HEK293 (cell line): ENCODE results near the gene MYL10.
A peak's percentile ranks its signal among the peaks of the same experiment; 100 is the strongest.

Experiments used
- CTCF ChIA-PET: fragments of 350-600 bp; formaldehyde crosslinking; extraction: SDS; loops from one replicate; lab custom pipeline; 2021; ENCODE audit warnings: antibody characterized with exemption; lab: Yijun Ruan, JAX
- POLR2A ChIA-PET: fragments of 300-600 bp; formaldehyde crosslinking; extraction: SDS; loops from one replicate; lab custom pipeline; 2020; ENCODE audit warnings: antibody characterized with exemption, inconsistent platforms; lab: Yijun Ruan, JAX
- H3K27ac ChIP-seq: fragments of 200-500 bp; sonication (Bioruptor generic); 2 replicates; pipeline ENCODE4 v1.5.1; 2014; ENCODE audit warnings: low read depth, low read length, control low read depth, inconsistent platforms; ENCODE audit errors: extremely low read depth
- H3K36me3 ChIP-seq, 2 experiments: fragments of 200-500 bp in 1 of 2; sonication (Bioruptor generic) in 1 of 2; 1 replicate in 1 of 2; 2 replicates in 1 of 2; pipeline ENCODE4 v1.5.1; 2014 to 2017; ENCODE audit warnings: inconsistent platforms in 2 of 2, low read length in 2 of 2; ENCODE audit not compliant: control insufficient read depth in 2 of 2, insufficient read depth in 1 of 2
- H3K4me1 ChIP-seq: fragments of 200-500 bp; sonication (Bioruptor generic); 2 replicates; pipeline ENCODE4 v1.5.1; 2014; ENCODE audit warnings: mild to moderate bottlenecking, low read length, inconsistent platforms; ENCODE audit not compliant: control insufficient read depth, insufficient read depth
- H3K4me3 ChIP-seq: 2 replicates; pipeline ENCODE4 v1.5.1; 2011; ENCODE audit warnings: low read depth, mild to moderate bottlenecking, control low read depth, low read length, moderate library complexity
- H3K9me3 ChIP-seq: fragments of 200-500 bp; sonication (Bioruptor generic); 2 replicates; pipeline ENCODE4 v1.5.1; 2014; ENCODE audit warnings: low read depth, low read length, inconsistent platforms; ENCODE audit not compliant: control insufficient read depth, insufficient read depth
- HOXA7 ChIP-seq: sonication (generic); formaldehyde crosslinking; IDR thresholded peaks from 2 replicates; pipeline ENCODE4 v1.8.1; 2022; ENCODE audit warnings: missing genetic modification reagents, borderline replicate concordance
- KLF16 ChIP-seq: fragments of 450-650 bp; formaldehyde crosslinking; IDR thresholded peaks from 2 replicates; pipeline ENCODE4 v1.5.1; 2017; ENCODE audit warnings: missing biosample characterization, missing genetic modification characterization
- SALL2 ChIP-seq: fragments of 450-650 bp; formaldehyde crosslinking; IDR thresholded peaks from 2 replicates; pipeline ENCODE4 v1.5.0; 2017; ENCODE audit warnings: missing biosample characterization, mild to moderate bottlenecking, missing genetic modification characterization, borderline replicate concordance
- ZNF169 ChIP-seq: fragments of 450-650 bp; formaldehyde crosslinking; IDR thresholded peaks from 2 replicates; pipeline ENCODE4 v1.5.1; 2016; ENCODE audit warnings: missing biosample characterization, missing genetic modification characterization
- ZNF175 ChIP-seq: fragments of 450-650 bp; formaldehyde crosslinking; IDR thresholded peaks from 2 replicates; pipeline ENCODE4 v1.5.1; 2016; ENCODE audit warnings: missing biosample characterization, missing genetic modification characterization
- ZNF335 ChIP-seq: fragments of 450-650 bp; formaldehyde crosslinking; conservative IDR thresholded peaks from 2 replicates; pipeline ENCODE4 v1.5.1; 2016; ENCODE audit warnings: missing biosample characterization, missing genetic modification characterization
- ZNF473 ChIP-seq: fragments of 450-650 bp; formaldehyde crosslinking; IDR thresholded peaks from 2 replicates; pipeline ENCODE4 v1.5.1; 2017; ENCODE audit warnings: missing biosample characterization, missing genetic modification characterization
- ZNF529 ChIP-seq: fragments of 450-650 bp; formaldehyde crosslinking; IDR thresholded peaks from 2 replicates; pipeline ENCODE4 v1.5.1; 2017; ENCODE audit warnings: missing genetic modification characterization, missing biosample characterization; ENCODE audit not compliant: insufficient replicate concordance
- ZNF623 ChIP-seq: fragments of 450-650 bp; formaldehyde crosslinking; IDR thresholded peaks from 2 replicates; pipeline ENCODE4 v1.5.1; 2016; ENCODE audit warnings: missing biosample characterization, missing genetic modification characterization
- ZNF629 ChIP-seq: fragments of 450-650 bp; formaldehyde crosslinking; IDR thresholded peaks from 2 replicates; pipeline ENCODE4 v1.5.1; 2017; ENCODE audit warnings: missing biosample characterization, missing genetic modification characterization
- ZNF658 ChIP-seq: fragments of 450-650 bp; formaldehyde crosslinking; IDR thresholded peaks from 2 replicates; pipeline ENCODE4; 2016; ENCODE audit warnings: missing biosample characterization, missing genetic modification characterization
- ZNF664 ChIP-seq: fragments of 450-650 bp; formaldehyde crosslinking; IDR thresholded peaks from 2 replicates; pipeline ENCODE4 v1.5.1; 2016; ENCODE audit warnings: missing biosample characterization, missing genetic modification characterization
- ZNF677 ChIP-seq: fragments of 450-650 bp; IDR thresholded peaks from 2 replicates; pipeline ENCODE4 v1.5.0; 2018; ENCODE audit warnings: missing biosample characterization, mild to moderate bottlenecking, missing genetic modification characterization, moderate library complexity
- ZNF830 ChIP-seq: fragments of 450-650 bp; IDR thresholded peaks from 2 replicates; pipeline ENCODE4 v1.5.0; 2018; ENCODE audit warnings: missing biosample characterization, missing genetic modification characterization, low read depth, mild to moderate bottlenecking, moderate library complexity
- TF ChIP-seq, protein P1 (sequence below): fragments of 450-650 bp; formaldehyde crosslinking; IDR thresholded peaks from 2 replicates; pipeline ENCODE4 v1.5.1; 2017; ENCODE audit warnings: missing biosample characterization, missing genetic modification characterization
- TF ChIP-seq, protein P2 (sequence below): fragments of 450-650 bp; formaldehyde crosslinking; IDR thresholded peaks from 2 replicates; pipeline ENCODE4 v1.5.1; 2017; ENCODE audit warnings: missing biosample characterization, missing genetic modification characterization

The MYL10 gene

DNA sequence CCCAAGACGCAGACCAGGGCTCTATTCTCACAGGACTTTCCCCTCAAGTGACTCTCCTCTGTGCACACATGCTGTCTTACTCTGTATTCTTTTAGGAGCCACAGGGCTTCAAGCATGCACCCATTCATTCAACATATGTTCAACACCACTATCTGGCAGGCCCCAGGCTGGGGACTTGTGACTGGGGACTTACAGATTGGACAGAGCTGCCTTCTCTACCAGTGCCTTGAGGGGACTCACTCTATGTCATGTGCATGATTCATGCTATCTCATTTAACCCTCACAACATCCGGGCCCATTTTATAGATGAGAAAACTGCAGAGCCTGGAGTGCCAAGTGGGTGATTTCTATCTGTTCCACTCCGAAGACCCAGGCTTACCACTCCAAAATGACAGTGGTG, 34.3 kb downstream of the MYL10 start:
- POLR2A ChIA-PET: no interaction called here
- Histone ChIP-seq H3K36me3 (no peaks in the 10 kb centered on the region), H3K9me3 (no peaks in the 10 kb centered on the region), H3K4me1 (no peaks in the 10 kb centered on the region), H3K27ac (no peak overlapping the region)
- TF ChIP-seq ZNF677 (no peak), ZNF664 (peak; percentile 69; the same call in 1 of the 2 replicates)
- TF ChIP-seq, all 188 proteins: peak for 1
- no peak overlapping the region for H3K4me3 ChIP-seq
- CTCF ChIA-PET: interaction anchor here (0.8 kb wide), 1 partner anchor 56 kb away, joined by 3 read pairs; no protein-coding TSS in a partner anchor

DNA sequence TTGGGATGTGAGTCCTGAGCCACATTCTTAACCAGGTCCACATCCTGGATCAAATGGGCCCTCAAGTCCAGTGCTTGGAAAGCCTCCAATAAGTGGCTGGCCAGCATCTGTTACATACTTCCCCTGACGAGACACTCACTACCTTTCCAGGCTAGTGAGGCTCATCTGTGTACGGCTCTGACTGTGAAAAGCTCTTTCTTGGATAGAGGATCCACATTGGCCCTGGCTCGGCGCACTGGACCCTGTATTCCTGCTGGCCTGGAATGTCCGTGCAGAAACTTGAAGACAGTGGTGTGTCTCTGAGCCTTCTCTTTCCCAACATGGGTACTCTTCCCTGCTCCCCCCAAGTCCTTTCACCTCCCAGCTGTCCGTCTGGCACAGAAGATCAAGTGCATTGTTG, 35.5 kb downstream of the MYL10 start:
- TF ChIP-seq ZNF658 (tag by site-specific recombination): no peak
- no peak for TF ChIP-seq ZNF473 (tag by site-specific recombination)
- no peaks in the 10 kb centered on the region for H3K4me1 ChIP-seq
- ChIA-PET CTCF (interaction anchor here (1.2 kb wide), 1 partner anchor 9 kb away, joined by 5 read pairs; no protein-coding TSS in a partner anchor), POLR2A (no interaction called here)
- no peak overlapping the region for H3K27ac ChIP-seq
- H3K9me3 ChIP-seq: no peaks in the 10 kb centered on the region
- no peaks in the 10 kb centered on the region for H3K36me3 ChIP-seq
- H3K4me3 ChIP-seq: no peak overlapping the region

DNA sequence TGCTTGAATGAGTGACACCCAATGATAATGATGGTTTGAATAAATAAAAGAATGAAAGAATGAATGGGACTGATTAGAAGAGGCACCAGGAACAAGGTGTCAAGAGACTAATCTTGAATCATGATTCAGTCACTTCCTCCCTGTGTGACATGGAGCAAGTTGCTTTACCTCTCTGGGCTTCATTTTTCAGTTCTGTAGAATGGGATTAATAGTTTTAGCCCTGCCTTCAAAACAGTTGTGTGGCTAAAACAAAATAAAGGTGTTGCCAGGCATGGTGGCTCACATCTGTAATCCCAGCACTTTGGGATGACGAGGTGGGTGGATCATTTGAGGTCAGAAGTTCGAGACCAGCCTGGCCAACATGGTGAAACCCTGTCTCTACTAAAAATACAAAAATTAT, 37.6 kb downstream of the MYL10 start:
- ChIA-PET CTCF (interaction anchor here (1.1 kb wide), 1 partner anchor 11 kb away, joined by 5 read pairs; no protein-coding TSS in a partner anchor), POLR2A (no interaction called here)
- Histone ChIP-seq H3K36me3 (no peaks in the 10 kb centered on the region), H3K4me3 (no peak overlapping the region), H3K9me3 (no peaks in the 10 kb centered on the region), H3K4me1 (no peaks in the 10 kb centered on the region), H3K27ac (no peak overlapping the region)
- TF ChIP-seq, protein P1, sequence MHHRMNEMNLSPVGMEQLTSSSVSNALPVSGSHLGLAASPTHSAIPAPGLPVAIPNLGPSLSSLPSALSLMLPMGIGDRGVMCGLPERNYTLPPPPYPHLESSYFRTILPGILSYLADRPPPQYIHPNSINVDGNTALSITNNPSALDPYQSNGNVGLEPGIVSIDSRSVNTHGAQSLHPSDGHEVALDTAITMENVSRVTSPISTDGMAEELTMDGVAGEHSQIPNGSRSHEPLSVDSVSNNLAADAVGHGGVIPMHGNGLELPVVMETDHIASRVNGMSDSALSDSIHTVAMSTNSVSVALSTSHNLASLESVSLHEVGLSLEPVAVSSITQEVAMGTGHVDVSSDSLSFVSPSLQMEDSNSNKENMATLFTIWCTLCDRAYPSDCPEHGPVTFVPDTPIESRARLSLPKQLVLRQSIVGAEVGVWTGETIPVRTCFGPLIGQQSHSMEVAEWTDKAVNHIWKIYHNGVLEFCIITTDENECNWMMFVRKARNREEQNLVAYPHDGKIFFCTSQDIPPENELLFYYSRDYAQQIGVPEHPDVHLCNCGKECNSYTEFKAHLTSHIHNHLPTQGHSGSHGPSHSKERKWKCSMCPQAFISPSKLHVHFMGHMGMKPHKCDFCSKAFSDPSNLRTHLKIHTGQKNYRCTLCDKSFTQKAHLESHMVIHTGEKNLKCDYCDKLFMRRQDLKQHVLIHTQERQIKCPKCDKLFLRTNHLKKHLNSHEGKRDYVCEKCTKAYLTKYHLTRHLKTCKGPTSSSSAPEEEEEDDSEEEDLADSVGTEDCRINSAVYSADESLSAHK: no peak

DNA sequence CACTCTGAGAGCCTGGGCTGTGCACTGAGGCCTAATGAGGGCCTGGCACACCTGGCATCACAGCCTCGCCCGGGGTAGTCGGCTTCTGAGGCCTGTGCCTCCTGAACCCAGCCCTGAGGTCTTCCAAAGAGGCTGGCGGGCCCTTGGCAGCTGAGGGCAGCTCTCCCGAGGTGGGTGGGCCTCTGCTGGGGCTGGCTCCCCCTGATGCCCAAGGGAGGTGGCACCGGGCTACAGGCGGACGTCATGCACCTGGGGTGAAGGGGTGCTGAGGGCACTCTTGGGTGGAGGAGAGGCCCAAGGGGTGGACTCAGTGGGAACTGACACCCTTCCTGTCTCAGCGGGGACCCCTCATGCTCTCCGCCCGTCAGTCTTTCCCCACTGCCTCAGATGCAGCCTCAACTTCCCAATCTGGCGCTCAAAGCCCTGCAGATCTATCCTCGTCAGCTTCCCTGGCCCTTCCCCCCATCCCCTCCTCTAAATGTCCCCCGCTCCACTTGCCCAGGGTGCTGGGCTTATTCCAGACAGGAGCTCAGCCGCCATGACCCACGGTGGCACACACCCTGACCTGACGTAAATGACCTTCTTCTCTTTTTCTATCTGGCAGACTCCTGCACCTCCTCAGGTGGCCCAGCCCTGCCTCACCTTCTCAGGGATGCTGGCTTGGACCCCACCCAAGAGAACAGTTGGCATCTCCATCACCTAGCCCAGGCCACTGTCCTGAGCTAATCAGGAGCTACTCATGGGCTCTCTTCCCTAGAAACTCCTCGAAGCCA, 38.2 kb downstream of the MYL10 start:
- TF ChIP-seq ZNF335 (tag by site-specific recombination): no peak
- TF ChIP-seq ZNF529 (tag by site-specific recombination): no peak
- no peak for TF ChIP-seq ZNF629 (tag by site-specific recombination)
- TF ChIP-seq ZNF175 (tag by site-specific recombination): no peak
- no peak for TF ChIP-seq ZNF623 (tag by site-specific recombination)
- TF ChIP-seq, protein P1: no peak
- no peak for TF ChIP-seq HOXA7 (CRISPR knock-in tag)
- no peak for TF ChIP-seq KLF16 (tag by site-specific recombination)
- TF ChIP-seq ZNF169: no peak
- no peak for TF ChIP-seq ZNF830
- TF ChIP-seq, protein P2, sequence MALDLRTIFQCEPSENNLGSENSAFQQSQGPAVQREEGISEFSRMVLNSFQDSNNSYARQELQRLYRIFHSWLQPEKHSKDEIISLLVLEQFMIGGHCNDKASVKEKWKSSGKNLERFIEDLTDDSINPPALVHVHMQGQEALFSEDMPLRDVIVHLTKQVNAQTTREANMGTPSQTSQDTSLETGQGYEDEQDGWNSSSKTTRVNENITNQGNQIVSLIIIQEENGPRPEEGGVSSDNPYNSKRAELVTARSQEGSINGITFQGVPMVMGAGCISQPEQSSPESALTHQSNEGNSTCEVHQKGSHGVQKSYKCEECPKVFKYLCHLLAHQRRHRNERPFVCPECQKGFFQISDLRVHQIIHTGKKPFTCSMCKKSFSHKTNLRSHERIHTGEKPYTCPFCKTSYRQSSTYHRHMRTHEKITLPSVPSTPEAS (tag by site-specific recombination): no peak
- no peak for TF ChIP-seq SALL2
- no peaks in the 10 kb centered on the region for H3K9me3 ChIP-seq
- H3K36me3 ChIP-seq: no peaks in the 10 kb centered on the region
- H3K27ac ChIP-seq: no peak overlapping the region
- H3K4me1 ChIP-seq: no peaks in the 10 kb centered on the region
- ChIA-PET POLR2A (no interaction called here), CTCF (interaction anchor here (1.1 kb wide), 1 partner anchor 12 kb away, joined by 5 read pairs; no protein-coding TSS in a partner anchor)
- H3K4me3 ChIP-seq: no peak overlapping the region
